PC-9 (cell line): ENCODE results near the gene EML6. TPM values are rescaled to one million over a fixed set of nuclear protein-coding genes. Genes with fewer than 3 reads are reported as not detected.

Source experiments
- BruUV-seq: library from RNA; stranded (reverse); fragments of 400-500 nt; replicated peaks from 2 replicates; lab custom pipeline; 2021; lab: Mats Ljungman, UMichigan
- CTCF ChIA-PET: fragments of 300-600 bp; sonication (Branson Sonifier 250); formaldehyde crosslinking; loops from one replicate; lab custom pipeline; 2022; ENCODE audit warnings: antibody characterized with exemption; lab: Charles Lee
- POLR2A ChIA-PET: fragments of 300-600 bp; sonication (Branson Sonifier 250); formaldehyde crosslinking; loops from one replicate; lab custom pipeline; 2022; ENCODE audit warnings: antibody characterized with exemption; ENCODE audit not compliant: unreplicated experiment; lab: Charles Lee
- DNase-seq, 2 experiments: peaks; one replicate each; pipeline versions ENCODE4 v3.0.0 to v3.0.0-alpha.2; 2015 to 2022; ENCODE audit warnings: mixed read lengths in 1 of 2
- H2AFZ ChIP-seq: fragments of 200-600 bp; sonication (generic); 2 replicates; pipeline ENCODE4 v1.8.1; 2017; ENCODE audit warnings: antibody characterized with exemption
- H3F3A ChIP-seq: fragments of 200-600 bp; sonication (generic); 2 replicates; pipeline ENCODE4 v1.8.1; 2017; ENCODE audit warnings: antibody characterized with exemption, mild to moderate bottlenecking, low read depth; ENCODE audit not compliant: insufficient read depth
- H3K27ac ChIP-seq: fragments of 200-600 bp; sonication (generic); 2 replicates; pipeline ENCODE4 v1.6.1; 2016; ENCODE audit warnings: mixed run types
- H3K27me3 ChIP-seq: fragments of 200-600 bp; sonication (generic); 2 replicates; pipeline ENCODE4 v1.6.1; 2016; ENCODE audit warnings: low read depth, mixed run types; ENCODE audit not compliant: insufficient read depth
- H3K36me3 ChIP-seq: fragments of 200-600 bp; sonication (generic); 2 replicates; pipeline ENCODE4 v1.6.1; 2016; ENCODE audit warnings: low read depth, mixed run types
- H3K4me1 ChIP-seq: fragments of 200-600 bp; sonication (generic); replicated peaks from 2 replicates; pipeline ENCODE4 v1.6.1; 2016; ENCODE audit warnings: mixed run types; ENCODE audit not compliant: insufficient read depth
- H3K4me2 ChIP-seq: fragments of 200-600 bp; sonication (generic); 2 replicates; pipeline ENCODE4 v1.6.1; 2017; ENCODE audit warnings: mixed run types
- H3K4me3 ChIP-seq: fragments of 200-600 bp; sonication (generic); 2 replicates; pipeline ENCODE4 v1.6.1; 2016; ENCODE audit warnings: mixed run types
- H3K79me2 ChIP-seq: fragments of 200-600 bp; sonication (generic); 2 replicates; pipeline ENCODE4 v1.6.1; 2017; ENCODE audit warnings: low read depth, mixed run types
- H3K9me2 ChIP-seq: fragments of 200-600 bp; sonication (generic); 2 replicates; pipeline ENCODE4 v1.8.1; 2017; ENCODE audit warnings: mild to moderate bottlenecking; ENCODE audit not compliant: insufficient read depth
- H3K9me3 ChIP-seq: fragments of 200-600 bp; sonication (generic); 2 replicates; pipeline ENCODE4 v1.8.1; 2016; ENCODE audit warnings: low read depth; ENCODE audit not compliant: insufficient read depth
- H4K20me1 ChIP-seq: fragments of 200-600 bp; sonication (generic); 2 replicates; pipeline ENCODE4 v1.8.1; 2017; ENCODE audit not compliant: insufficient read depth
- CTCF ChIP-seq: fragments of 200-600 bp; sonication (generic); conservative IDR thresholded peaks from 2 replicates; pipeline ENCODE4 v1.6.1; 2017; ENCODE audit warnings: mixed run types, antibody characterized with exemption, mild to moderate bottlenecking, moderate library complexity
- EZH2 ChIP-seq: fragments of 200-600 bp; sonication (generic); IDR thresholded peaks from 2 replicates; pipeline ENCODE4 v1.8.0; 2017; ENCODE audit warnings: antibody characterized with exemption, low read depth
- intact Hi-C: fragments of 100-400 bp; cut with micrococcal nuclease; formaldehyde crosslinking; loops from one replicate; pipeline ENCODE4 v1.10.0; 2022; ENCODE audit not compliant: unreplicated experiment
- total RNA-seq: library from RNA; stranded (reverse); gene quantifications from 2 replicates; pipeline ENCODE4 v1.2.3, GENCODE V29; 2021

The EML6 gene
- total RNA-seq, 1 experiment from 2014 or later = 3.7 TPM

DNA sequence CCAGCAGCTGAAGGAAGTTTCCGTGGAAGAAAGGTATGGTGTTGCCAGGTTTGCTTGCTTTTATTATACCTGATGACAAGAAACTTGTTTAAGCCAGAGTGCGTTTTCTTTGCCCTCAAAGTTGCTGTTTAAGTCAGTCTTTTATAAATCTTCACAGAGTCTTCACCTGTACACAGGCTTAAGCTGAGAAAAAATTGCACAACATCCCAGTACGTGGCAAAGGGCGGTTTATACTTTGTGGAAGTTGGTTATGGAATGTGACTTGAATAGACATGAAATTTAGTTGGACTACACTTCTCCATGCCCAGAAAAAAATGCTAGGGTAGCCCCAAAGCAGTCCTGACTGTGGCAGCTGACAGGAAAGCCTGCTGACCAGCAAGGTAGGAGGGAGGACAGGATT lies 205.3 kb downstream of the EML6 start:
- Histone ChIP-seq H3K9me2 (no peaks in the 10 kb centered on the region), H3K79me2 (no peaks in the 10 kb centered on the region), H3K27ac (no peak overlapping the region), H2AFZ (no peak overlapping the region), H3K9me3 (no peaks in the 10 kb centered on the region), H3K4me1 (no peaks in the 10 kb centered on the region), H3K4me2 (no peak overlapping the region), H3K4me3 (no peak overlapping the region), H3K36me3 (no peaks in the 10 kb centered on the region), H3K27me3 (no peaks in the 10 kb centered on the region), H4K20me1 (no peaks in the 10 kb centered on the region), H3F3A (no peaks in the 10 kb centered on the region)
- intact Hi-C loops = no loop called here
- POLR2A ChIA-PET = no interaction called here
- TF ChIP-seq EZH2 (no peak), CTCF (no peak)
- CTCF ChIA-PET = interaction anchor here (0.6 kb wide), 1 partner anchor 87 kb away, joined by 6 read pairs; no protein-coding TSS in a partner anchor
- DNase-seq = no peak
- BruUV-seq = no TSS peak

DNA sequence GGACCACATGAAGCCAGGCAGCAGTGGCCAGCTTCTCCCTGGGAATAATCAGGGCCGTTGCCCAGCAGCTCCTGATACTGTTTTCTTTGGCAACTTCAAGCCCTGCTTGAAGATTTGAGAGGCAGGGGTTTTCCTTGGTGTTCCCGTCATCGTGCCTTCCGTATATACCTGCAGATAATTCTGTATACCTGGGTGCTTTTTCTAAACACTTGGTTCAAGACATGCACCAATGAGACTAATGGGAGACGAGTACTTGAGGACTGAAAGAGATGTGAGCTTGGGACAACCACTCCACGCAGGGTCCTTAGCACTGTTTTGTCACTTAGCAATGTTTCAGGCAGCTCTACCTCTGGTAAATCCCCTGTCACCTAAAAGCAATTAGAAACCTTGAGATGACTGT lies 208.0 kb downstream of the EML6 start:
- Histone ChIP-seq H3K27ac (no peak overlapping the region), H3K27me3 (no peaks in the 10 kb centered on the region), H3K9me2 (no peaks in the 10 kb centered on the region), H3K4me3 (no peak overlapping the region), H3K79me2 (no peaks in the 10 kb centered on the region), H3K36me3 (no peaks in the 10 kb centered on the region), H4K20me1 (no peaks in the 10 kb centered on the region), H3K4me1 (no peaks in the 10 kb centered on the region), H3K9me3 (no peaks in the 10 kb centered on the region), H3K4me2 (no peak overlapping the region), H2AFZ (no peak overlapping the region), H3F3A (no peaks in the 10 kb centered on the region)
- TF ChIP-seq CTCF (no peak), EZH2 (no peak)
- BruUV-seq = no TSS peak
- intact Hi-C loops = no loop called here
- DNase-seq = no peak
- ChIA-PET CTCF (interaction anchor here (0.6 kb wide), 1 partner anchor 242 kb away, joined by 7 read pairs; no protein-coding TSS in a partner anchor), POLR2A (no interaction called here)

DNA sequence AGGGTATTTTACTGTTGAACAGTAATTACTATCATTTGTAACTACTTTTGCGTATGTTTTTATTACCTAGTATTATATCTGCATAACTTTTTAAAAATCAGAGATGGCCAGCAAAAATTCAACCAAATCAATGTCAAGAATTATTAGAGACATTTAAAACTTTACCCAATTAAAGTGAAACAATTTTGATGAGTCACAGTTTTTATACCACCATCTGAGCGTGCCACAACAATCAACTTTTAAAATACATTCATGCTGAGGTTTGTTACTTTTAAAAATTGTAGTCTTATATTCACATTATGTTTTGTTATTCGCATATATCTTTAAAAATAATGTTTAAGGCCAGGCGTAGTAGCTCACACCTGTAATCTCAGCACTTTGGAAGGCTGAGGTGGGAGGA lies 211.9 kb downstream of the EML6 start:
- Histone ChIP-seq H3K36me3 (no peaks in the 10 kb centered on the region), H3K4me2 (no peak overlapping the region), H3K27ac (no peak overlapping the region), H3F3A (no peaks in the 10 kb centered on the region), H3K9me2 (no peaks in the 10 kb centered on the region), H3K4me1 (no peaks in the 10 kb centered on the region), H3K79me2 (no peaks in the 10 kb centered on the region), H4K20me1 (no peaks in the 10 kb centered on the region), H3K9me3 (peaks cover 4% of the 10 kb centered on the region; the same call in 1 of the 2 replicates), H2AFZ (no peak overlapping the region), H3K4me3 (no peak overlapping the region), H3K27me3 (no peaks in the 10 kb centered on the region)
- TF ChIP-seq EZH2 (no peak), CTCF (no peak)
- BruUV-seq = no TSS peak
- ChIA-PET POLR2A (no interaction called here), CTCF (no interaction called here)
- intact Hi-C loops = no loop called here
- no peak for DNase-seq
